ENCODE measurements around the gene TNFRSF1A. TPM values are rescaled to one million over a fixed set of nuclear protein-coding genes. Genes with fewer than 3 reads are reported as not detected.
A peak's percentile ranks its signal among the peaks of the same experiment; 100 is the strongest.

The TNFRSF1A gene
- total RNA-seq, 1 donor from 2014 or later = 185 TPM

GRCh38 chr12:6373022-6373787 is 31.3 kb upstream of the TNFRSF1A start:
- TF ChIP-seq CTCF (IDR thresholded peaks at IDR 0.05) = no peak
- peak overlapping the region; percentile 91 for H3K27ac ChIP-seq
- ATAC-seq (no peak), DNase-seq (no peak)
- H3K9me3 ChIP-seq = no peaks in the 10 kb centered on the region
- peak overlapping the region; percentile 52 for H3K4me3 ChIP-seq
- intact Hi-C loops (cut with DNase I) = no loop called here
- H3K27me3 ChIP-seq = no peaks in the 10 kb centered on the region
- peaks cover 54% of the 10 kb centered on the region for H3K4me1 ChIP-seq
- no peaks in the 10 kb centered on the region for H3K36me3 ChIP-seq

- peak; percentile 43 for ATAC-seq
- H3K4me3 ChIP-seq = peak overlapping the region; percentile 52
- no peaks in the 10 kb centered on the region for H3K36me3 ChIP-seq
- intact Hi-C loops (cut with DNase I) = no loop called here
- H3K27ac ChIP-seq = peak overlapping the region; percentile 91
- TF ChIP-seq CTCF (IDR thresholded peaks at IDR 0.05) = no peak
- no peaks in the 10 kb centered on the region for H3K27me3 ChIP-seq
- no peaks in the 10 kb centered on the region for H3K9me3 ChIP-seq
- H3K4me1 ChIP-seq = peaks cover 54% of the 10 kb centered on the region
- peak; percentile 75 for DNase-seq
These were observed 30.6 kb upstream of the TNFRSF1A start for GRCh38 chr12:6372403-6373003.

GRCh38 chr12:6370994-6371754 is 29.3 kb upstream of the TNFRSF1A start:
- TF ChIP-seq CTCF (IDR thresholded peaks at IDR 0.05) = no peak
- Histone ChIP-seq H3K36me3 (no peaks in the 10 kb centered on the region), H3K4me3 (peak overlapping the region; percentile 42), H3K4me1 (peaks cover 43% of the 10 kb centered on the region), H3K27ac (peak overlapping the region; percentile 91), H3K9me3 (no peaks in the 10 kb centered on the region), H3K27me3 (no peaks in the 10 kb centered on the region)
- peak; percentile 80 for DNase-seq
- ATAC-seq = peak; percentile 36
- intact Hi-C loops (cut with DNase I) = no loop called here

- Histone ChIP-seq H3K27ac (peak overlapping the region; percentile 6), H3K9me3 (no peaks in the 10 kb centered on the region), H3K36me3 (no peaks in the 10 kb centered on the region), H3K4me1 (peaks cover 37% of the 10 kb centered on the region), H3K4me3 (peak overlapping the region; percentile 29), H3K27me3 (no peaks in the 10 kb centered on the region)
- no peak for DNase-seq
- TF ChIP-seq CTCF (IDR thresholded peaks at IDR 0.05) = no peak
- ATAC-seq = no peak
- intact Hi-C loops (cut with DNase I) = no loop called here
These were observed 28.7 kb upstream of the TNFRSF1A start for GRCh38 chr12:6370576-6370935.

- Histone ChIP-seq H3K4me1 (peaks cover 38% of the 10 kb centered on the region), H3K9me3 (no peaks in the 10 kb centered on the region), H3K27ac (peak overlapping the region; percentile 6), H3K36me3 (no peaks in the 10 kb centered on the region), H3K4me3 (no peak overlapping the region), H3K27me3 (no peaks in the 10 kb centered on the region)
- ATAC-seq = no peak
- no peak for TF ChIP-seq CTCF (IDR thresholded peaks at IDR 0.05)
- no peak for DNase-seq
- intact Hi-C loops (cut with DNase I) = no loop called here
These were observed 28.2 kb upstream of the TNFRSF1A start for GRCh38 chr12:6369916-6370575.
